Endothelial cell of umbilical vein (primary cell): ENCODE data around the gene MINDY4B. TPM values are rescaled to one million over a fixed set of nuclear protein-coding genes. Genes with fewer than 3 reads are reported as not detected.

ENCODE experiments used
- BruUV-seq: library from RNA; stranded (reverse); fragments of 400-500 nt; replicated peaks from 2 replicates; lab custom pipeline; 2021; lab: Mats Ljungman, UMichigan
- CTCF ChIA-PET: fragments of 300-600, 350-600 bp; sonication (Branson Sonifier 250); formaldehyde crosslinking; loops from one replicate; lab custom pipeline; 2021; ENCODE audit warnings: antibody characterized with exemption, inconsistent platforms; lab: Charles Lee
- POLR2A ChIA-PET: fragments of 300-600, 350-600 bp; sonication (Branson Sonifier 250); formaldehyde crosslinking; loops from one replicate; lab custom pipeline; 2021; ENCODE audit warnings: antibody characterized with exemption, inconsistent platforms; lab: Charles Lee
- DNase-seq: peaks from one replicate; pipeline ENCODE4 v3.0.0-alpha.2; 2011; ENCODE audit warnings: low read depth, low spot score
- FAIRE-seq: peaks from 2 replicates; lab custom pipeline; 2011; peaks lifted over from hg19 to GRCh38; lab: Jason Lieb, UNC
- H2AFZ ChIP-seq: 2 replicates; pipeline ENCODE4 v1.6.0; 2012; ENCODE audit warnings: low read depth, low read length, control low read depth, inconsistent platforms
- H3K27ac ChIP-seq: 2 replicates; pipeline ENCODE4 v1.5.1; 2011; ENCODE audit warnings: low read depth, mild to moderate bottlenecking, control low read depth, low read length, moderate library complexity; ENCODE audit not compliant: insufficient read depth
- H3K27me3 ChIP-seq, 2 experiments: 2 replicates each; pipeline versions ENCODE4 v1.6.0 to v1.6.1; 2011; ENCODE audit warnings: low read length in 2 of 2, mixed read lengths in 1 of 2; ENCODE audit not compliant: control insufficient read depth in 2 of 2, insufficient read depth in 2 of 2
- H3K36me3 ChIP-seq, 2 experiments: 2 replicates in 1 of 2; 3 replicates in 1 of 2; pipeline ENCODE4 v1.5.1; 2011; ENCODE audit warnings: low read length in 2 of 2, mild to moderate bottlenecking in 1 of 2, moderate library complexity in 1 of 2; ENCODE audit not compliant: control insufficient read depth in 2 of 2, insufficient read depth in 2 of 2; ENCODE audit errors: extremely low read depth in 1 of 2
- H3K4me1 ChIP-seq: 3 replicates; pipeline ENCODE4 v1.5.1; 2011; ENCODE audit warnings: mild to moderate bottlenecking, low read length; ENCODE audit not compliant: control insufficient read depth, insufficient read depth; ENCODE audit errors: extremely low read depth
- H3K4me2 ChIP-seq: 2 replicates; pipeline ENCODE4 v1.6.1; 2011; ENCODE audit warnings: low read length, control low read depth, mixed read lengths; ENCODE audit not compliant: insufficient read depth
- H3K4me3 ChIP-seq, 3 experiments: fragments of 200-600 bp in 1 of 3; sonication (generic), shearing (Covaris generic) in 1 of 3; replicated peaks in 1 of 3; 2 replicates each; pipeline ENCODE4 v1.5.1; 2011 to 2016; ENCODE audit warnings: control low read depth in 3 of 3, low read length in 3 of 3, mild to moderate bottlenecking in 2 of 3, inconsistent platforms in 1 of 3, low read depth in 1 of 3, moderate library complexity in 1 of 3; ENCODE audit not compliant: insufficient read depth in 1 of 3
- H3K79me2 ChIP-seq: 2 replicates; pipeline ENCODE4 v1.6.0; 2012; ENCODE audit warnings: low read length, inconsistent platforms; ENCODE audit not compliant: control insufficient read depth, insufficient read depth
- H3K9ac ChIP-seq: replicated peaks from 2 replicates; pipeline ENCODE3; 2011; ENCODE audit warnings: low read length, control low read depth; ENCODE audit not compliant: insufficient read depth; ENCODE audit errors: extremely low read depth
- H3K9me1 ChIP-seq: replicated peaks from 3 replicates; pipeline ENCODE4 v1.6.0; 2011; ENCODE audit warnings: mild to moderate bottlenecking, low read length; ENCODE audit not compliant: control insufficient read depth, insufficient read depth; ENCODE audit errors: extremely low read depth
- H3K9me3 ChIP-seq: replicated peaks from 2 replicates; pipeline ENCODE4 v1.5.1; 2012; ENCODE audit warnings: low read length, inconsistent platforms; ENCODE audit not compliant: control insufficient read depth, insufficient read depth
- H4K20me1 ChIP-seq: replicated peaks from 2 replicates; pipeline ENCODE3; 2011; ENCODE audit warnings: mild to moderate bottlenecking, low read length; ENCODE audit not compliant: control insufficient read depth, insufficient read depth; ENCODE audit errors: extremely low read depth
- CTCF ChIP-seq, 2 donors: IDR thresholded peaks; 1 replicate in 1 of 2; 2 replicates in 1 of 2; pipeline ENCODE4 v1.5.1; 2011; ENCODE audit warnings: low read length in 2 of 2, mild to moderate bottlenecking in 2 of 2, moderate library complexity in 2 of 2, control low read depth in 1 of 2, inconsistent platforms in 1 of 2, low read depth in 1 of 2; ENCODE audit not compliant: insufficient read depth in 1 of 2; ENCODE audit errors: extremely low read depth in 1 of 2
- EZH2 ChIP-seq: IDR thresholded peaks from 2 replicates; pipeline ENCODE4 v1.6.1; 2012; ENCODE audit warnings: borderline replicate concordance, low read depth, mild to moderate bottlenecking, moderate library complexity, low read length, inconsistent platforms; ENCODE audit not compliant: severe bottlenecking
- FOS ChIP-seq: IDR thresholded peaks from 2 replicates; pipeline ENCODE4 v1.6.1; 2011; ENCODE audit warnings: mild to moderate bottlenecking, low read length, moderate library complexity, borderline replicate concordance; ENCODE audit not compliant: insufficient read depth
- GATA2 ChIP-seq: IDR thresholded peaks from 2 replicates; pipeline ENCODE4 v1.7.0; 2011; ENCODE audit warnings: low read depth, mild to moderate bottlenecking, moderate library complexity, mixed read lengths, low read length; ENCODE audit not compliant: insufficient read length, insufficient read depth
- JUN ChIP-seq: IDR thresholded peaks from 2 replicates; pipeline ENCODE4 v1.6.1; 2011; ENCODE audit warnings: borderline replicate concordance, low read depth; ENCODE audit not compliant: insufficient read length, insufficient read depth
- MAX ChIP-seq: IDR thresholded peaks from 2 replicates; pipeline ENCODE4 v1.6.1; 2011; ENCODE audit not compliant: insufficient read depth, insufficient read length
- MYC ChIP-seq: IDR thresholded peaks from one replicate; pipeline ENCODE4 v1.6.1; 2011; ENCODE audit warnings: mild to moderate bottlenecking, low read depth, low read length
- POLR2A ChIP-seq: IDR thresholded peaks from 2 replicates; pipeline ENCODE4 v1.6.1; 2012; ENCODE audit warnings: low read depth, mild to moderate bottlenecking, control low read depth, low read length
- POLR2AphosphoS5 ChIP-seq: IDR thresholded peaks from 2 replicates; pipeline ENCODE4 v1.6.1; 2012; ENCODE audit warnings: low read depth, mild to moderate bottlenecking, control low read depth, low read length, moderate library complexity; ENCODE audit not compliant: insufficient read depth
- dilution Hi-C: fragments of 300-500 bp; cut with MboI; formaldehyde crosslinking; loops from one replicate; pipeline ENCODE4 v1.15.0; 2019; ENCODE audit warnings: low sequenced_read_pairs; ENCODE audit not compliant: extremely low pct_ligation_motif_present
- intact Hi-C: fragments of 100-400 bp; cut with micrococcal nuclease; formaldehyde crosslinking; loops from one replicate; pipeline ENCODE4 v1.10.0; 2022
- polyA plus RNA-seq, 4 experiments: library from polyadenylated mRNA; depleted of rRNA in 3 of 4; stranded (reverse) in 3 of 4; unstranded in 1 of 4; fragments of >200 nt; gene quantifications; 2 replicates each; pipeline versions ENCODE4 v1.2.1 to v1.2.3, GENCODE V29; 2011 to 2012; ENCODE audit warnings: missing spikeins in 1 of 4
- total RNA-seq: library from RNA; stranded (reverse); gene quantifications from 2 replicates; pipeline ENCODE4 v1.2.3, GENCODE V29; 2021

The MINDY4B gene
- total and polyA plus RNA-seq, 2 donors (not counting 3 experiments of a cell fraction or from before 2014, with no cell fraction given): not detected

- no peaks in the 10 kb centered on the region for H3K9me1 ChIP-seq
- no peak overlapping the region for H3K9ac ChIP-seq
- no peak for DNase-seq
- no peaks in the 10 kb centered on the region for H3K4me1 ChIP-seq
- TF ChIP-seq CTCF (IDR thresholded peaks at IDR 0.05; ENCODE audit: extremely low read depth in 1 of 2, insufficient read depth in 1 of 2, low read depth in 1 of 2, low read length in 2 of 2) (no peak), MAX (no peak), FOS (no peak), EZH2 (no peak)
- no peaks in the 10 kb centered on the region for H4K20me1 ChIP-seq
- BruUV-seq: no TSS peak
- dilution Hi-C loops: no loop called here
- H3K9me3 ChIP-seq: no peaks in the 10 kb centered on the region
- no peak overlapping the region for H2AFZ ChIP-seq
- H3K27me3 ChIP-seq: peaks cover 0 to 5% of the 10 kb centered on the region in 2 experiments
- intact Hi-C loops: no loop called here
- FAIRE-seq: no peak
- ChIA-PET CTCF (no interaction called here), POLR2A (no interaction called here)
- no peak overlapping the region for H3K4me2 ChIP-seq
- no peak overlapping the region for H3K27ac ChIP-seq
- H3K36me3 ChIP-seq: no peaks in the 10 kb centered on the region
- H3K79me2 ChIP-seq: no peaks in the 10 kb centered on the region
- H3K4me3 ChIP-seq: no peak overlapping the region
These were observed 55.0 kb downstream of the MINDY4B start for GRCh38 chr3:150850191-150850590.

- Histone ChIP-seq H3K9me1 (no peaks in the 10 kb centered on the region), H2AFZ (no peak overlapping the region), H3K79me2 (no peaks in the 10 kb centered on the region), H3K9me3 (no peaks in the 10 kb centered on the region), H3K27me3 (peaks cover 0 to 10% of the 10 kb centered on the region in 2 experiments), H3K9ac (no peak overlapping the region), H3K27ac (no peak overlapping the region), H3K4me1 (no peaks in the 10 kb centered on the region), H3K4me3 (no peak overlapping the region), H3K36me3 (no peaks in the 10 kb centered on the region), H4K20me1 (no peaks in the 10 kb centered on the region), H3K4me2 (no peak overlapping the region)
- BruUV-seq: no TSS peak
- ChIA-PET POLR2A (no interaction called here), CTCF (interaction anchor here (1.3 to 1.5 kb wide), 2 partner anchors 10 to 16 kb away, joined by 3 to 4 read pairs; no protein-coding TSS in a partner anchor)
- intact Hi-C loops: no loop called here
- FAIRE-seq: no peak
- no peak for DNase-seq
- dilution Hi-C loops: no loop called here
- TF ChIP-seq GATA2 (no peak), CTCF (IDR thresholded peaks at IDR 0.05; ENCODE audit: extremely low read depth in 1 of 2, insufficient read depth in 1 of 2, low read depth in 1 of 2, low read length in 2 of 2) (no peak), EZH2 (no peak), FOS (no peak), MYC (no peak), POLR2A (no peak), JUN (no peak), MAX (no peak), POLR2AphosphoS5 (no peak)
These were observed 56.4 kb downstream of the MINDY4B start for GRCh38 chr3:150848864-150849263.
